GM23338 (cell line): Measurements from ENCODE around the gene KRT8.

Experiments
- CREB1 ChIP-seq: fragments of 250-450 bp; sonication (Bioruptor Pico); IDR thresholded peaks from 2 replicates; pipeline ENCODE4 v1.5.0; 2020; ENCODE audit warnings: low read depth, mild to moderate bottlenecking, moderate library complexity
- EZH2 ChIP-seq: fragments of 200-600 bp; sonication (generic); IDR thresholded peaks from one replicate; pipeline ENCODE4 v1.8.0; 2017; ENCODE audit warnings: antibody characterized with exemption, mild to moderate bottlenecking, low read depth; ENCODE audit not compliant: unreplicated experiment
- EZH2phosphoT487 ChIP-seq: fragments of 200-600 bp; sonication (generic); IDR thresholded peaks from one replicate; pipeline ENCODE4 v1.8.1; 2018; ENCODE audit warnings: antibody characterized with exemption; ENCODE audit not compliant: unreplicated experiment
- JUNB ChIP-seq: IDR thresholded peaks from one replicate; pipeline ENCODE4 v1.6.1; 2016; ENCODE audit warnings: antibody characterized with exemption; ENCODE audit not compliant: unreplicated experiment
- POLR2AphosphoS5 ChIP-seq: IDR thresholded peaks from 2 replicates; pipeline ENCODE4 v1.6.1; 2016; ENCODE audit warnings: antibody characterized with exemption, low read depth
- STAT1 ChIP-seq: IDR thresholded peaks from one replicate; pipeline ENCODE4 v1.6.1; 2016; ENCODE audit warnings: antibody characterized with exemption; ENCODE audit not compliant: unreplicated experiment
- ZNF114 ChIP-seq: fragments of 250-450 bp; sonication (Bioruptor Pico); IDR thresholded peaks from 2 replicates; pipeline ENCODE4 v1.5.0; 2020; ENCODE audit warnings: mild to moderate bottlenecking, moderate library complexity
- TF ChIP-seq, protein P1 (sequence below), 2 experiments: fragments of 200-600 bp in 1 of 2; sonication (generic) in 1 of 2; conservative IDR thresholded peaks; 2 replicates each; pipeline versions ENCODE4 v1.5.1 to v1.6.1; 2016 to 2017; ENCODE audit warnings: antibody characterized with exemption in 2 of 2, low read depth in 2 of 2, mild to moderate bottlenecking in 2 of 2, moderate library complexity in 1 of 2
- TF ChIP-seq, protein P2 (sequence below): IDR thresholded peaks from one replicate; pipeline ENCODE4 v1.6.1; 2018; ENCODE audit warnings: antibody characterized with exemption; ENCODE audit not compliant: unreplicated experiment
- TF ChIP-seq, protein P3 (sequence below): IDR thresholded peaks from 2 replicates; pipeline ENCODE4 v1.6.1; 2016; ENCODE audit warnings: antibody characterized with exemption
- TF ChIP-seq, protein P4 (sequence below): fragments of 250-450 bp; sonication (Bioruptor Pico); IDR thresholded peaks from 2 replicates; pipeline ENCODE4 v1.5.0; 2020; ENCODE audit warnings: mild to moderate bottlenecking, moderate library complexity

DNA sequence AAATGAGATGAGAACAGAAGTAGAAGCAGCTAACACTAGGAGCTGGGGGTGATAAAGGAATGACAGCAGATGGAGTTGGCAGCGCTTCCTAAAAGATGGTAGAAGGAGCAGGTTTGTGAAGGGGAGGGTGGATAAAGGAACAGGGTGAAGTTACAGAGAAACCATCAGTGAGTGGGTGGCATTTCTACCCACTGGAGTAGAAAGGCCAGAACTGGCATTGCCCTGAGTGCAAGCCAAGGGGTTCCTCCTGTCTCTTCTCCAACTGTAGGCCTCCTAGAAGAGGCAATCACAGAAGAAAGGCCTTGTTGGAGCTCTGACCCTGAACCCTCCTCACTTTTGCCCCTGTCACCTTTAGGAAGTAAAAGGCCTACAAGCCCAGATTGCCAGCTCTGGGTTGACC is 46.2 kb upstream of the KRT8 start:
- TF ChIP-seq, protein P1, sequence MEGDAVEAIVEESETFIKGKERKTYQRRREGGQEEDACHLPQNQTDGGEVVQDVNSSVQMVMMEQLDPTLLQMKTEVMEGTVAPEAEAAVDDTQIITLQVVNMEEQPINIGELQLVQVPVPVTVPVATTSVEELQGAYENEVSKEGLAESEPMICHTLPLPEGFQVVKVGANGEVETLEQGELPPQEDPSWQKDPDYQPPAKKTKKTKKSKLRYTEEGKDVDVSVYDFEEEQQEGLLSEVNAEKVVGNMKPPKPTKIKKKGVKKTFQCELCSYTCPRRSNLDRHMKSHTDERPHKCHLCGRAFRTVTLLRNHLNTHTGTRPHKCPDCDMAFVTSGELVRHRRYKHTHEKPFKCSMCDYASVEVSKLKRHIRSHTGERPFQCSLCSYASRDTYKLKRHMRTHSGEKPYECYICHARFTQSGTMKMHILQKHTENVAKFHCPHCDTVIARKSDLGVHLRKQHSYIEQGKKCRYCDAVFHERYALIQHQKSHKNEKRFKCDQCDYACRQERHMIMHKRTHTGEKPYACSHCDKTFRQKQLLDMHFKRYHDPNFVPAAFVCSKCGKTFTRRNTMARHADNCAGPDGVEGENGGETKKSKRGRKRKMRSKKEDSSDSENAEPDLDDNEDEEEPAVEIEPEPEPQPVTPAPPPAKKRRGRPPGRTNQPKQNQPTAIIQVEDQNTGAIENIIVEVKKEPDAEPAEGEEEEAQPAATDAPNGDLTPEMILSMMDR (conservative IDR thresholded peaks at IDR 0.05; ENCODE audit: low read depth in 2 of 2) = no peak
- TF ChIP-seq EZH2 (no peak), POLR2AphosphoS5 (no peak), CREB1 (no peak), JUNB (no peak), EZH2phosphoT487 (no peak), STAT1 (no peak), ZNF114 (CRISPR knock-in tag) (no peak)
- TF ChIP-seq, protein P2, sequence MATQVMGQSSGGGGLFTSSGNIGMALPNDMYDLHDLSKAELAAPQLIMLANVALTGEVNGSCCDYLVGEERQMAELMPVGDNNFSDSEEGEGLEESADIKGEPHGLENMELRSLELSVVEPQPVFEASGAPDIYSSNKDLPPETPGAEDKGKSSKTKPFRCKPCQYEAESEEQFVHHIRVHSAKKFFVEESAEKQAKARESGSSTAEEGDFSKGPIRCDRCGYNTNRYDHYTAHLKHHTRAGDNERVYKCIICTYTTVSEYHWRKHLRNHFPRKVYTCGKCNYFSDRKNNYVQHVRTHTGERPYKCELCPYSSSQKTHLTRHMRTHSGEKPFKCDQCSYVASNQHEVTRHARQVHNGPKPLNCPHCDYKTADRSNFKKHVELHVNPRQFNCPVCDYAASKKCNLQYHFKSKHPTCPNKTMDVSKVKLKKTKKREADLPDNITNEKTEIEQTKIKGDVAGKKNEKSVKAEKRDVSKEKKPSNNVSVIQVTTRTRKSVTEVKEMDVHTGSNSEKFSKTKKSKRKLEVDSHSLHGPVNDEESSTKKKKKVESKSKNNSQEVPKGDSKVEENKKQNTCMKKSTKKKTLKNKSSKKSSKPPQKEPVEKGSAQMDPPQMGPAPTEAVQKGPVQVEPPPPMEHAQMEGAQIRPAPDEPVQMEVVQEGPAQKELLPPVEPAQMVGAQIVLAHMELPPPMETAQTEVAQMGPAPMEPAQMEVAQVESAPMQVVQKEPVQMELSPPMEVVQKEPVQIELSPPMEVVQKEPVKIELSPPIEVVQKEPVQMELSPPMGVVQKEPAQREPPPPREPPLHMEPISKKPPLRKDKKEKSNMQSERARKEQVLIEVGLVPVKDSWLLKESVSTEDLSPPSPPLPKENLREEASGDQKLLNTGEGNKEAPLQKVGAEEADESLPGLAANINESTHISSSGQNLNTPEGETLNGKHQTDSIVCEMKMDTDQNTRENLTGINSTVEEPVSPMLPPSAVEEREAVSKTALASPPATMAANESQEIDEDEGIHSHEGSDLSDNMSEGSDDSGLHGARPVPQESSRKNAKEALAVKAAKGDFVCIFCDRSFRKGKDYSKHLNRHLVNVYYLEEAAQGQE = no peak
- TF ChIP-seq, protein P3, sequence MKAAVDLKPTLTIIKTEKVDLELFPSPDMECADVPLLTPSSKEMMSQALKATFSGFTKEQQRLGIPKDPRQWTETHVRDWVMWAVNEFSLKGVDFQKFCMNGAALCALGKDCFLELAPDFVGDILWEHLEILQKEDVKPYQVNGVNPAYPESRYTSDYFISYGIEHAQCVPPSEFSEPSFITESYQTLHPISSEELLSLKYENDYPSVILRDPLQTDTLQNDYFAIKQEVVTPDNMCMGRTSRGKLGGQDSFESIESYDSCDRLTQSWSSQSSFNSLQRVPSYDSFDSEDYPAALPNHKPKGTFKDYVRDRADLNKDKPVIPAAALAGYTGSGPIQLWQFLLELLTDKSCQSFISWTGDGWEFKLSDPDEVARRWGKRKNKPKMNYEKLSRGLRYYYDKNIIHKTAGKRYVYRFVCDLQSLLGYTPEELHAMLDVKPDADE = no peak
- TF ChIP-seq, protein P4, sequence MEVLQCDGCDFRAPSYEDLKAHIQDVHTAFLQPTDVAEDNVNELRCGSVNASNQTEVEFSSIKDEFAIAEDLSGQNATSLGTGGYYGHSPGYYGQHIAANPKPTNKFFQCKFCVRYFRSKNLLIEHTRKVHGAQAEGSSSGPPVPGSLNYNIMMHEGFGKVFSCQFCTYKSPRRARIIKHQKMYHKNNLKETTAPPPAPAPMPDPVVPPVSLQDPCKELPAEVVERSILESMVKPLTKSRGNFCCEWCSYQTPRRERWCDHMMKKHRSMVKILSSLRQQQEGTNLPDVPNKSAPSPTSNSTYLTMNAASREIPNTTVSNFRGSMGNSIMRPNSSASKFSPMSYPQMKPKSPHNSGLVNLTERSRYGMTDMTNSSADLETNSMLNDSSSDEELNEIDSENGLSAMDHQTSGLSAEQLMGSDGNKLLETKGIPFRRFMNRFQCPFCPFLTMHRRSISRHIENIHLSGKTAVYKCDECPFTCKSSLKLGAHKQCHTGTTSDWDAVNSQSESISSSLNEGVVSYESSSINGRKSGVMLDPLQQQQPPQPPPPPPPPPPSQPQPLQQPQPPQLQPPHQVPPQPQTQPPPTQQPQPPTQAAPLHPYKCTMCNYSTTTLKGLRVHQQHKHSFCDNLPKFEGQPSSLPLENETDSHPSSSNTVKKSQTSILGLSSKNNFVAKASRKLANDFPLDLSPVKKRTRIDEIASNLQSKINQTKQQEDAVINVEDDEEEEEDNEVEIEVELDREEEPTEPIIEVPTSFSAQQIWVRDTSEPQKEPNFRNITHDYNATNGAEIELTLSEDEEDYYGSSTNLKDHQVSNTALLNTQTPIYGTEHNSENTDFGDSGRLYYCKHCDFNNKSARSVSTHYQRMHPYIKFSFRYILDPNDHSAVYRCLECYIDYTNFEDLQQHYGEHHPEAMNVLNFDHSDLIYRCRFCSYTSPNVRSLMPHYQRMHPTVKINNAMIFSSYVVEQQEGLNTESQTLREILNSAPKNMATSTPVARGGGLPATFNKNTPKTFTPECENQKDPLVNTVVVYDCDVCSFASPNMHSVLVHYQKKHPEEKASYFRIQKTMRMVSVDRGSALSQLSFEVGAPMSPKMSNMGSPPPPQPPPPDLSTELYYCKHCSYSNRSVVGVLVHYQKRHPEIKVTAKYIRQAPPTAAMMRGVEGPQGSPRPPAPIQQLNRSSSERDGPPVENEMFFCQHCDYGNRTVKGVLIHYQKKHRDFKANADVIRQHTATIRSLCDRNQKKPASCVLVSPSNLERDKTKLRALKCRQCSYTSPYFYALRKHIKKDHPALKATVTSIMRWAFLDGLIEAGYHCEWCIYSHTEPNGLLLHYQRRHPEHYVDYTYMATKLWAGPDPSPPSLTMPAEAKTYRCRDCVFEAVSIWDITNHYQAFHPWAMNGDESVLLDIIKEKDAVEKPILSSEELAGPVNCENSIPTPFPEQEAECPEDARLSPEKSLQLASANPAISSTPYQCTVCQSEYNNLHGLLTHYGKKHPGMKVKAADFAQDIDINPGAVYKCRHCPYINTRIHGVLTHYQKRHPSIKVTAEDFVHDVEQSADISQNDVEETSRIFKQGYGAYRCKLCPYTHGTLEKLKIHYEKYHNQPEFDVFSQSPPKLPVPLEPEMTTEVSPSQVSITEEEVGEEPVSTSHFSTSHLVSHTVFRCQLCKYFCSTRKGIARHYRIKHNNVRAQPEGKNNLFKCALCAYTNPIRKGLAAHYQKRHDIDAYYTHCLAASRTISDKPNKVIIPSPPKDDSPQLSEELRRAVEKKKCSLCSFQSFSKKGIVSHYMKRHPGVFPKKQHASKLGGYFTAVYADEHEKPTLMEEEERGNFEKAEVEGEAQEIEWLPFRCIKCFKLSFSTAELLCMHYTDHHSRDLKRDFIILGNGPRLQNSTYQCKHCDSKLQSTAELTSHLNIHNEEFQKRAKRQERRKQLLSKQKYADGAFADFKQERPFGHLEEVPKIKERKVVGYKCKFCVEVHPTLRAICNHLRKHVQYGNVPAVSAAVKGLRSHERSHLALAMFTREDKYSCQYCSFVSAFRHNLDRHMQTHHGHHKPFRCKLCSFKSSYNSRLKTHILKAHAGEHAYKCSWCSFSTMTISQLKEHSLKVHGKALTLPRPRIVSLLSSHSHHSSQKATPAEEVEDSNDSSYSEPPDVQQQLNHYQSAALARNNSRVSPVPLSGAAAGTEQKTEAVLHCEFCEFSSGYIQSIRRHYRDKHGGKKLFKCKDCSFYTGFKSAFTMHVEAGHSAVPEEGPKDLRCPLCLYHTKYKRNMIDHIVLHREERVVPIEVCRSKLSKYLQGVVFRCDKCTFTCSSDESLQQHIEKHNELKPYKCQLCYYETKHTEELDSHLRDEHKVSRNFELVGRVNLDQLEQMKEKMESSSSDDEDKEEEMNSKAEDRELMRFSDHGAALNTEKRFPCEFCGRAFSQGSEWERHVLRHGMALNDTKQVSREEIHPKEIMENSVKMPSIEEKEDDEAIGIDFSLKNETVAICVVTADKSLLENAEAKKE (CRISPR knock-in tag) = no peak
